NCI-H226 (cell line): ENCODE results near the gene LGALS1.
"Not testable (repeated sequence)": the region's sequence is repeated elsewhere in the genome, so short reads cannot be mapped to it uniquely, and the experiment has no call there.

ENCODE experiments used
- DNase-seq: peaks from one replicate; pipeline ENCODE4 v3.0.0-alpha.2; 2015

The LGALS1 gene

GRCh38 chr22:37639771-37640590, 35.5 kb upstream of the LGALS1 start:
- no peak for DNase-seq

- no peak for DNase-seq
Measured at GRCh38 chr22:37640591-37641560, 34.6 kb upstream of the LGALS1 start.

GRCh38 chr22:37641561-37641949, 33.9 kb upstream of the LGALS1 start:
- no peak for DNase-seq

- DNase-seq, result peak; percentile 10
Measured at GRCh38 chr22:37643225-37643847, 32.1 kb upstream of the LGALS1 start.

- no peak for DNase-seq
Measured at GRCh38 chr22:37647317-37647716, 28.1 kb upstream of the LGALS1 start.

GRCh38 chr22:37647928-37648327, 27.5 kb upstream of the LGALS1 start:
- DNase-seq, result no peak

GRCh38 chr22:37650463-37651136, 24.8 kb upstream of the LGALS1 start:
- DNase-seq, result no peak

- no peak for DNase-seq
Measured at GRCh38 chr22:37654563-37655251, 20.7 kb upstream of the LGALS1 start.

GRCh38 chr22:37655252-37655563, 20.2 kb upstream of the LGALS1 start:
- DNase-seq, result no peak

GRCh38 chr22:37656583-37656982, 18.9 kb upstream of the LGALS1 start:
- DNase-seq, result not testable (repeated sequence)

GRCh38 chr22:37657590-37658132, 17.8 kb upstream of the LGALS1 start:
- DNase-seq, result no peak

- DNase-seq, result peak; percentile 96
Measured at GRCh38 chr22:37658133-37659065, 17.0 kb upstream of the LGALS1 start, which contains the start of gene PDXP. TSS of gene PDXP (plus strand) at chr22:37658723. CDS start at chr22:37658783, 60 bp downstream.

- DNase-seq, result no peak
Measured at GRCh38 chr22:37659066-37659896, 16.2 kb upstream of the LGALS1 start.

GRCh38 chr22:37659897-37660708, 15.3 kb upstream of the LGALS1 start:
- DNase-seq, result no peak

GRCh38 chr22:37660709-37661045, 14.8 kb upstream of the LGALS1 start:
- no peak for DNase-seq

GRCh38 chr22:37661160-37661924, 14.1 kb upstream of the LGALS1 start:
- no peak for DNase-seq

GRCh38 chr22:37662039-37662438, 13.4 kb upstream of the LGALS1 start:
- DNase-seq, result no peak

- no peak for DNase-seq
Measured at GRCh38 chr22:37663521-37664140, 11.8 kb upstream of the LGALS1 start.
